ENCODE results near the gene PARP16. TPM values are rescaled to one million over a fixed set of nuclear protein-coding genes. Genes with fewer than 3 reads are reported as not detected.

Gene PARP16
- total RNA-seq, 3 donors from 2014 or later (not counting 1 experiment from before 2014, with no cell fraction given) = 11.7 to 19.3 (median 16.4) TPM

GRCh38 chr15:65309882-65310418 is 23.3 kb upstream of the PARP16 start:
- 93% methylated on average over 12 of the region's 12 CpGs for WGBS (ENCODE audit: insufficient coverage)
- Mint-ChIP-seq H3K27ac (no peak overlapping the region), H3K36me3 (no peaks in the 10 kb centered on the region), H3K9me3 (no peaks in the 10 kb centered on the region), H3K27me3 (ENCODE audit: low read depth in 2 of 2) (peaks cover 0 to 6% of the 10 kb centered on the region in 2 donors), H3K4me1 (peaks cover 3 to 11% of the 10 kb centered on the region in 2 donors), H3K4me3 (no peak overlapping the region)
- no peak for TF ChIP-seq CTCF (IDR thresholded peaks at IDR 0.05)
- intact Hi-C loops (cut with micrococcal nuclease) = no loop called here
- H3K9me3 ChIP-seq (ENCODE audit: control insufficient read depth, insufficient read depth, low read length) = no peaks in the 10 kb centered on the region
- H3K27ac ChIP-seq (ENCODE audit: low read length) = no peak overlapping the region
- no peak overlapping the region for H3K4me3 ChIP-seq (ENCODE audit: low read length)
- DNase-seq = no peak
- peaks cover 5% of the 10 kb centered on the region for H3K4me1 ChIP-seq (ENCODE audit: control insufficient read depth, insufficient read depth, low read length)
- ATAC-seq = no peak
- H3K27me3 ChIP-seq (ENCODE audit: control insufficient read depth, insufficient read depth, low read length) = no peaks in the 10 kb centered on the region
- H3K36me3 ChIP-seq (ENCODE audit: control insufficient read depth, insufficient read depth, low read length) = no peaks in the 10 kb centered on the region

GRCh38 chr15:65307978-65308377 is 21.3 kb upstream of the PARP16 start:
- Mint-ChIP-seq H3K36me3 (no peaks in the 10 kb centered on the region), H3K4me3 (no peak overlapping the region), H3K27ac (no peak overlapping the region), H3K27me3 (ENCODE audit: low read depth in 2 of 2) (peaks cover 0 to 3% of the 10 kb centered on the region in 2 donors), H3K9me3 (no peaks in the 10 kb centered on the region), H3K4me1 (peaks cover 19 to 25% of the 10 kb centered on the region in 2 donors)
- no peak for DNase-seq
- Histone ChIP-seq H3K4me3 (ENCODE audit: low read length) (no peak overlapping the region), H3K27ac (ENCODE audit: low read length) (no peak overlapping the region), H3K27me3 (ENCODE audit: control insufficient read depth, insufficient read depth, low read length) (no peaks in the 10 kb centered on the region), H3K4me1 (ENCODE audit: control insufficient read depth, insufficient read depth, low read length) (peaks cover 16% of the 10 kb centered on the region), H3K9me3 (ENCODE audit: control insufficient read depth, insufficient read depth, low read length) (no peaks in the 10 kb centered on the region), H3K36me3 (ENCODE audit: control insufficient read depth, insufficient read depth, low read length) (no peaks in the 10 kb centered on the region)
- TF ChIP-seq CTCF (IDR thresholded peaks at IDR 0.05) = no peak
- 96% methylated on average over 6 of the region's 6 CpGs for WGBS (ENCODE audit: insufficient coverage)
- intact Hi-C loops (cut with micrococcal nuclease) = no loop called here
- no peak for ATAC-seq

GRCh38 chr15:65306551-65306950 is 19.9 kb upstream of the PARP16 start:
- ATAC-seq (no peak), DNase-seq (no peak)
- Histone ChIP-seq H3K4me3 (ENCODE audit: low read length) (no peak overlapping the region), H3K27me3 (ENCODE audit: control insufficient read depth, insufficient read depth, low read length) (no peaks in the 10 kb centered on the region), H3K36me3 (ENCODE audit: control insufficient read depth, insufficient read depth, low read length) (no peaks in the 10 kb centered on the region), H3K4me1 (ENCODE audit: control insufficient read depth, insufficient read depth, low read length) (peaks cover 16% of the 10 kb centered on the region), H3K9me3 (ENCODE audit: control insufficient read depth, insufficient read depth, low read length) (no peaks in the 10 kb centered on the region), H3K27ac (ENCODE audit: low read length) (no peak overlapping the region)
- no peak for TF ChIP-seq CTCF (IDR thresholded peaks at IDR 0.05)
- Mint-ChIP-seq H3K4me3 (peak overlapping the region; percentile 59), H3K9me3 (no peaks in the 10 kb centered on the region), H3K36me3 (no peaks in the 10 kb centered on the region), H3K27me3 (ENCODE audit: low read depth in 2 of 2) (no peaks in the 10 kb centered on the region), H3K4me1 (peaks cover 19 to 25% of the 10 kb centered on the region in 2 donors), H3K27ac (peak overlapping the region; percentile 72 to 80)
- intact Hi-C loops (cut with micrococcal nuclease) = no loop called here

- no peak overlapping the region for H3K4me3 Mint-ChIP-seq
- Histone ChIP-seq H3K4me1 (ENCODE audit: control insufficient read depth, insufficient read depth, low read length) (peaks cover 16% of the 10 kb centered on the region), H3K4me3 (ENCODE audit: low read length) (no peak overlapping the region), H3K36me3 (ENCODE audit: control insufficient read depth, insufficient read depth, low read length) (no peaks in the 10 kb centered on the region), H3K27me3 (ENCODE audit: control insufficient read depth, insufficient read depth, low read length) (no peaks in the 10 kb centered on the region), H3K9me3 (ENCODE audit: control insufficient read depth, insufficient read depth, low read length) (no peaks in the 10 kb centered on the region), H3K27ac (ENCODE audit: low read length) (no peak overlapping the region)
- WGBS (ENCODE audit: insufficient coverage) = 97% methylated on average over 3 of the region's 3 CpGs
- H3K27ac Mint-ChIP-seq = peak overlapping the region; percentile 72 to 80
- H3K9me3 Mint-ChIP-seq = no peaks in the 10 kb centered on the region
- intact Hi-C loops (cut with micrococcal nuclease) = no loop called here
- ATAC-seq (no peak), DNase-seq (no peak)
- TF ChIP-seq CTCF (IDR thresholded peaks at IDR 0.05) = no peak
- peaks cover 19 to 25% of the 10 kb centered on the region in 2 donors for H3K4me1 Mint-ChIP-seq
- no peaks in the 10 kb centered on the region for H3K27me3 Mint-ChIP-seq (ENCODE audit: low read depth in 2 of 2)
- no peaks in the 10 kb centered on the region for H3K36me3 Mint-ChIP-seq
These were observed 19.1 kb upstream of the PARP16 start for GRCh38 chr15:65305776-65306175.
